GM12878 (cell line): Measurements from ENCODE around the gene DGKI. TPM values are rescaled to one million over a fixed set of nuclear protein-coding genes. Genes with fewer than 3 reads are reported as not detected.

Experiments used
- ATAC-seq: fragments of 200-7000 bp; cut with Tn5 transposase; 3 replicates; pipeline ENCODE4 v1.9.1; 2020; ENCODE audit warnings: mild to moderate bottlenecking, moderate library complexity
- BruUV-seq: library from RNA; stranded (reverse); fragments of 400-500 nt; replicated peaks from 2 replicates; lab custom pipeline; 2021; lab: Mats Ljungman, UMichigan
- CTCF ChIA-PET: fragments of 300-600 bp; sonication (Branson Sonifier 250); formaldehyde crosslinking; extraction: SDS; loops from one replicate; lab custom pipeline; 2021; ENCODE audit warnings: inconsistent platforms; lab: Yijun Ruan, JAX
- POLR2A ChIA-PET: fragments of 350-600 bp; formaldehyde crosslinking; extraction: SDS; loops from one replicate; lab custom pipeline; 2021; ENCODE audit warnings: inconsistent platforms; lab: Charles Lee
- RAD21 ChIA-PET: fragments of 300-600 bp; sonication (Branson Sonifier 250); formaldehyde crosslinking; loops from one replicate; lab custom pipeline; 2023; ENCODE audit warnings: antibody characterized with exemption; ENCODE audit not compliant: unreplicated experiment; lab: Charles Lee
- SMC1A ChIA-PET: fragments of 300-600 bp; sonication (Branson Sonifier 250); formaldehyde crosslinking; loops from one replicate; lab custom pipeline; 2023; ENCODE audit not compliant: unreplicated experiment, uncharacterized antibody; lab: Charles Lee
- DNase-seq: peaks from one replicate; pipeline ENCODE4 v3.0.0-alpha.2; 2011; ENCODE audit warnings: low read depth, low spot score
- FAIRE-seq: peaks from 3 replicates; lab custom pipeline; 2011; peaks lifted over from hg19 to GRCh38; lab: Jason Lieb, UNC
- H2AFZ ChIP-seq: 2 replicates; pipeline ENCODE4 v1.6.0; 2011; ENCODE audit warnings: low read depth, low read length, control low read depth; ENCODE audit not compliant: control insufficient read depth
- H3K27ac ChIP-seq: 2 replicates; pipeline ENCODE4 v1.5.1; 2011; ENCODE audit warnings: control low read depth; ENCODE audit not compliant: control insufficient read depth, insufficient read depth
- H3K27me3 ChIP-seq, 2 experiments: replicated peaks in 1 of 2; 2 replicates each; pipeline versions ENCODE4 v1.6.0 to v1.6.1; 2011; ENCODE audit warnings: low read length in 1 of 2; ENCODE audit not compliant: control insufficient read depth in 2 of 2, insufficient read depth in 2 of 2
- H3K36me3 ChIP-seq, 2 experiments: 2 replicates each; pipeline ENCODE4 v1.5.1; 2011; ENCODE audit warnings: low read length in 1 of 2; ENCODE audit not compliant: control insufficient read depth in 2 of 2, insufficient read depth in 2 of 2
- H3K4me1 ChIP-seq: 2 replicates; pipeline ENCODE4 v1.6.1; 2011; ENCODE audit warnings: mild to moderate bottlenecking, low read length, moderate library complexity, mixed read lengths; ENCODE audit not compliant: control insufficient read depth, insufficient read depth
- H3K4me2 ChIP-seq: 2 replicates; pipeline ENCODE4 v1.6.0; 2011; ENCODE audit warnings: control low read depth; ENCODE audit not compliant: control insufficient read depth, insufficient read depth
- H3K4me3 ChIP-seq: fragments of 200-600 bp; sonication (generic); 2 replicates; pipeline ENCODE4 v1.5.1; 2016
- H3K79me2 ChIP-seq: 2 replicates; pipeline ENCODE4 v1.6.0; 2011; ENCODE audit warnings: low read length; ENCODE audit not compliant: control insufficient read depth, insufficient read depth
- H3K9ac ChIP-seq: 2 replicates; pipeline ENCODE4 v1.8.0; 2011; ENCODE audit warnings: low read length, control low read depth, mixed read lengths; ENCODE audit not compliant: control insufficient read depth, insufficient read depth
- H3K9me3 ChIP-seq: replicated peaks from 3 replicates; pipeline ENCODE4 v1.5.1; 2011; ENCODE audit warnings: mild to moderate bottlenecking, low read length; ENCODE audit not compliant: control insufficient read depth, insufficient read depth
- H4K20me1 ChIP-seq: 2 replicates; pipeline ENCODE4 v1.6.0; 2011; ENCODE audit not compliant: control insufficient read depth, insufficient read depth
- ATF7 ChIP-seq: fragments of 450-650 bp; IDR thresholded peaks from 2 replicates; pipeline ENCODE4 v1.6.1; 2016; ENCODE audit warnings: low read depth, mild to moderate bottlenecking
- CREB1 ChIP-seq: IDR thresholded peaks from 2 replicates; pipeline ENCODE4 v1.6.1; 2012; ENCODE audit warnings: low read depth, mild to moderate bottlenecking, inconsistent platforms
- CREM ChIP-seq: IDR thresholded peaks from 2 replicates; pipeline ENCODE4 v1.6.1; 2014; ENCODE audit warnings: antibody characterized with exemption, low read depth
- EGR1 ChIP-seq, 2 experiments: IDR thresholded peaks; 1 replicate in 1 of 2; 2 replicates in 1 of 2; pipeline ENCODE4 v1.6.1; 2011 to 2012; ENCODE audit warnings: low read depth in 2 of 2, low read length in 2 of 2, borderline replicate concordance in 1 of 2, mild to moderate bottlenecking in 1 of 2, moderate library complexity in 1 of 2
- IKZF2 ChIP-seq, 2 experiments: fragments of 450-650 bp; IDR thresholded peaks; 2 replicates each; pipeline ENCODE4 v1.6.1; 2017; ENCODE audit warnings: mild to moderate bottlenecking in 2 of 2, moderate library complexity in 2 of 2
- PAX5 ChIP-seq: IDR thresholded peaks from 2 replicates; pipeline ENCODE4 v1.6.1; 2011; ENCODE audit warnings: low read depth, low read length, borderline replicate concordance
- POLR2AphosphoS2 ChIP-seq: IDR thresholded peaks from 2 replicates; pipeline ENCODE4 v1.6.1; 2011; ENCODE audit warnings: low read depth, mild to moderate bottlenecking, low read length, improper control_type of control experiment, moderate library complexity
- RAD21 ChIP-seq: IDR thresholded peaks from 2 replicates; pipeline ENCODE4 v1.6.1; 2011; ENCODE audit warnings: mild to moderate bottlenecking, low read depth, low read length, moderate library complexity; ENCODE audit not compliant: insufficient read depth
- RAD51 ChIP-seq: fragments of 450-650 bp; IDR thresholded peaks from 2 replicates; pipeline ENCODE4 v1.6.1; 2016; ENCODE audit warnings: moderate library complexity, mild to moderate bottlenecking, inconsistent platforms
- SMAD5 ChIP-seq: IDR thresholded peaks from 2 replicates; pipeline ENCODE4 v1.6.1; 2016; ENCODE audit warnings: antibody characterized with exemption, low read depth
- STAT3 ChIP-seq: IDR thresholded peaks from 2 replicates; pipeline ENCODE4 v1.6.1; 2011; ENCODE audit warnings: low read depth, low read length, improper control_type of control experiment
- TCF3 ChIP-seq: IDR thresholded peaks from 2 replicates; pipeline ENCODE4 v1.6.1; 2012; ENCODE audit warnings: low read depth, mild to moderate bottlenecking, low read length, borderline replicate concordance; ENCODE audit not compliant: insufficient read depth
- ZNF384 ChIP-seq: IDR thresholded peaks from 2 replicates; pipeline ENCODE4 v1.6.1; 2012; ENCODE audit warnings: low read depth, mild to moderate bottlenecking, low read length, improper control_type of control experiment, borderline replicate concordance
- WGBS: methylation state at CpG from one replicate; pipeline ENCODE4 v1.1.6; 2016; ENCODE audit warnings: low lambda C conversion rate; ENCODE audit not compliant: insufficient replicate concordance, insufficient coverage; ENCODE audit errors: missing lambda C conversion rate; 5-methylcytosine and 5-hydroxymethylcytosine counted together
- in situ Hi-C: fragments of 300-500 bp; cut with MboI; formaldehyde crosslinking; loops from 9 replicates; pipeline ENCODE4 v1.14.3; 2018; ENCODE audit warnings: mixed read lengths
- intact Hi-C: fragments of 100-400 bp; cut with micrococcal nuclease; formaldehyde crosslinking; loops from one replicate; pipeline ENCODE4 v1.14.2; 2022; ENCODE audit not compliant: unreplicated experiment
- polyA plus RNA-seq, 11 experiments: library from polyadenylated mRNA; depleted of rRNA in 4 of 11; unstranded in 6 of 11; stranded (reverse) in 5 of 11; fragments of >200 nt; fragmentation: Nextera tagmentation in 4 of 11; fragmentation: Illumina TruSeq in 1 of 11; extraction: Ambion mirVana in 4 of 11; extraction: Trizol in 1 of 11; gene quantifications; 1 replicate in 1 of 11; 2 replicates in 10 of 11; pipeline versions ENCODE4 v1.2.1 to v1.2.3, GENCODE V29; 2011 to 2016; ENCODE audit warnings: inconsistent platforms in 2 of 11, missing spikeins in 2 of 11, low read depth in 1 of 11
- total RNA-seq, 4 experiments: library from RNA; depleted of rRNA in 3 of 4; stranded (reverse); fragments of >200 nt in 3 of 4; fragmentation: Illumina TruSeq in 1 of 4; extraction: Trizol in 1 of 4; gene quantifications; 2 replicates each; pipeline versions ENCODE4 v1.2.1 to v1.2.3, GENCODE V29; 2013 to 2021
- TF ChIP-seq, protein P1 (sequence below): IDR thresholded peaks from 2 replicates; pipeline ENCODE4 v1.6.1; 2012; ENCODE audit warnings: mild to moderate bottlenecking, low read depth, low read length

Gene DGKI
- total and polyA plus RNA-seq, 10 of the 15 experiments (the other 5 are each of a cell fraction or from before 2014, with no cell fraction given), result 10.4 to 37.1 (median 22.1) TPM

DNA sequence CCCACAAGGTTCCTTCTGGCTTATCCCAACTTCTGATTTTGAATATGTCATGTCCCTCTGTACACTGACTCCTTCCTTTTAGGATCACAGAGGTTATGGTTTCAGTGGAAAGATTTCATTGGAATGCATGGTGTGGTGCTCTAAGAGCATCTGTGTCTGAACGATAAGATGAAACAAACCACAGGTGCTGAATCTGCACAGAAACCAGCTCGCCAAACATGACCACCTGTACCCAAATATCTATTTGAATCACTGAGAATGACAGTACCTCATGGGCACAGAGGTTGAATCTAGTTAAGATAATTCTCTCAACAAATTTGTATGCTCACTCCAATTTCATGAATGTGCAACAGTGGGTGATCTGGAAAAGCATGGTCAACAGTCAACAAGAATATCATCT, 105.3 kb downstream of the DGKI start:
- DNase-seq, result no peak
- Histone ChIP-seq H3K36me3 (no peaks in the 10 kb centered on the region), H3K79me2 (no peaks in the 10 kb centered on the region), H3K9ac (no peak overlapping the region), H3K4me2 (no peak overlapping the region), H3K4me3 (no peak overlapping the region), H3K27me3 (no peaks in the 10 kb centered on the region), H3K9me3 (no peaks in the 10 kb centered on the region), H3K4me1 (no peaks in the 10 kb centered on the region), H4K20me1 (no peaks in the 10 kb centered on the region), H2AFZ (no peak overlapping the region), H3K27ac (no peak overlapping the region)
- ATAC-seq, result peak; percentile 79
- ChIA-PET POLR2A (interaction anchor here (0.8 to 1.9 kb wide), 5 partner anchors 8 to 33 kb away, joined by 3 to 9 read pairs (median 5); no protein-coding TSS in a partner anchor), CTCF (interaction anchor here (1.5 to 2.1 kb wide), 3 partner anchors 14 to 62 kb away, joined by 4 to 5 read pairs (median 5); no protein-coding TSS in a partner anchor), RAD21 (interaction anchor here (0.9 to 1.8 kb wide), 5 partner anchors 8 to 33 kb away, joined by 3 to 6 read pairs (median 4); no protein-coding TSS in a partner anchor), SMC1A (interaction anchor here (0.7 to 3.3 kb wide), 15 partner anchors 8 to 258 kb away, joined by 3 to 30 read pairs (median 6); no protein-coding TSS in a partner anchor)
- intact Hi-C loops, result loop anchor here (2.0 kb wide), 1 partner anchor 31 kb away; no protein-coding TSS in a partner anchor
- no TSS peak for BruUV-seq
- in situ Hi-C loops, result no loop called here
- no peak for FAIRE-seq
- TF ChIP-seq RAD21, result no peak
- 48% methylated on average over 2 of the region's 2 CpGs for WGBS

DNA sequence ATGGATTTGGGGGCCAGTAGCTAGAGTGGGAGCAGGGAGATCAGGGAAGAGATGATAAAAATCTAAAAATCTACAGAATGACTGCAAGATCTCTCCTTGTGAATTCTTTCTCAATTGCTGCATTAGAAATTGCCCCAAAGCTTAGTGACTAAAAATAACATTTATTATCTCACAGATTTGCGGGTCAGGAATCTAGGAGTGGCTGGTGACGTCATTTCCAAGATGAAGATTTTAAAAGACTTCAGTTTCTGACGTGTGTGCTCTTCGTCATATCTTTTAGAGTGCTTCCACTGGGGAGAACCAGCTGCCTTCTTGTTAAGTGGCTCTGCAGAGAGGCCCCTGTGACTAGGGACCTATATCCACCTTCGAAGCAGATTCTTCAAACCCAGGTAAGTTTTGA, 112.6 kb downstream of the DGKI start:
- no peak overlapping the region for H3K9ac ChIP-seq
- no peaks in the 10 kb centered on the region for H3K79me2 ChIP-seq
- ChIA-PET SMC1A (interaction anchor here (1.1 to 2.0 kb wide), 7 partner anchors 9 to 78 kb away, joined by 3 to 8 read pairs (median 4); no protein-coding TSS in a partner anchor), POLR2A (interaction anchor here (0.6 to 1.0 kb wide), 2 partner anchors 47 to 84 kb away, joined by 3 to 4 read pairs; no protein-coding TSS in a partner anchor), CTCF (interaction anchor here (0.8 to 1.0 kb wide), 2 partner anchors 9 to 60 kb away, joined by 3 read pairs; no protein-coding TSS in a partner anchor), RAD21 (no interaction called here)
- H4K20me1 ChIP-seq, result no peaks in the 10 kb centered on the region
- 2% methylated on average over 5 of the region's 5 CpGs for WGBS
- H3K36me3 ChIP-seq, result no peaks in the 10 kb centered on the region
- no TSS peak for BruUV-seq
- no peak for ATAC-seq
- no peaks in the 10 kb centered on the region for H3K4me1 ChIP-seq
- no peak overlapping the region for H3K27ac ChIP-seq
- FAIRE-seq, result no peak
- H3K27me3 ChIP-seq, result no peaks in the 10 kb centered on the region
- no peak for DNase-seq
- H3K4me2 ChIP-seq, result no peak overlapping the region
- in situ Hi-C loops (no loop called here), intact Hi-C loops (no loop called here)
- no peaks in the 10 kb centered on the region; the same call in 2 of the 3 replicates for H3K9me3 ChIP-seq
- H2AFZ ChIP-seq, result no peak overlapping the region
- H3K4me3 ChIP-seq, result no peak overlapping the region
- no peak for TF ChIP-seq STAT3
- no peak for TF ChIP-seq RAD51
- TF ChIP-seq EGR1 (IDR thresholded peaks at IDR 0.05; ENCODE audit: borderline replicate concordance in 1 of 2, low read depth in 2 of 2, low read length in 2 of 2), result no peak
- TF ChIP-seq CREB1, result peak; percentile 27; the same call in 1 of the 2 replicates
- TF ChIP-seq IKZF2 (IDR thresholded peaks at IDR 0.05), result no peak
- TF ChIP-seq, protein P1, sequence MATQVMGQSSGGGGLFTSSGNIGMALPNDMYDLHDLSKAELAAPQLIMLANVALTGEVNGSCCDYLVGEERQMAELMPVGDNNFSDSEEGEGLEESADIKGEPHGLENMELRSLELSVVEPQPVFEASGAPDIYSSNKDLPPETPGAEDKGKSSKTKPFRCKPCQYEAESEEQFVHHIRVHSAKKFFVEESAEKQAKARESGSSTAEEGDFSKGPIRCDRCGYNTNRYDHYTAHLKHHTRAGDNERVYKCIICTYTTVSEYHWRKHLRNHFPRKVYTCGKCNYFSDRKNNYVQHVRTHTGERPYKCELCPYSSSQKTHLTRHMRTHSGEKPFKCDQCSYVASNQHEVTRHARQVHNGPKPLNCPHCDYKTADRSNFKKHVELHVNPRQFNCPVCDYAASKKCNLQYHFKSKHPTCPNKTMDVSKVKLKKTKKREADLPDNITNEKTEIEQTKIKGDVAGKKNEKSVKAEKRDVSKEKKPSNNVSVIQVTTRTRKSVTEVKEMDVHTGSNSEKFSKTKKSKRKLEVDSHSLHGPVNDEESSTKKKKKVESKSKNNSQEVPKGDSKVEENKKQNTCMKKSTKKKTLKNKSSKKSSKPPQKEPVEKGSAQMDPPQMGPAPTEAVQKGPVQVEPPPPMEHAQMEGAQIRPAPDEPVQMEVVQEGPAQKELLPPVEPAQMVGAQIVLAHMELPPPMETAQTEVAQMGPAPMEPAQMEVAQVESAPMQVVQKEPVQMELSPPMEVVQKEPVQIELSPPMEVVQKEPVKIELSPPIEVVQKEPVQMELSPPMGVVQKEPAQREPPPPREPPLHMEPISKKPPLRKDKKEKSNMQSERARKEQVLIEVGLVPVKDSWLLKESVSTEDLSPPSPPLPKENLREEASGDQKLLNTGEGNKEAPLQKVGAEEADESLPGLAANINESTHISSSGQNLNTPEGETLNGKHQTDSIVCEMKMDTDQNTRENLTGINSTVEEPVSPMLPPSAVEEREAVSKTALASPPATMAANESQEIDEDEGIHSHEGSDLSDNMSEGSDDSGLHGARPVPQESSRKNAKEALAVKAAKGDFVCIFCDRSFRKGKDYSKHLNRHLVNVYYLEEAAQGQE, result no peak
- TF ChIP-seq ATF7, result peak; percentile 80
- TF ChIP-seq ZNF384, result no peak
- no peak for TF ChIP-seq SMAD5
- no peak for TF ChIP-seq TCF3
- no peak for TF ChIP-seq POLR2AphosphoS2
- no peak for TF ChIP-seq PAX5
- TF ChIP-seq CREM, result peak; percentile 41; the same call in 1 of the 2 replicates
